ENCODE data around the gene OSBPL10. TPM values are rescaled to one million over a fixed set of nuclear protein-coding genes. Genes with fewer than 3 reads are reported as not detected.
"Not testable (repeated sequence)": the region's sequence is repeated elsewhere in the genome, so short reads cannot be mapped to it uniquely, and the experiment has no call there.

Gene OSBPL10
- total RNA-seq, 4 donors from 2014 or later: 12.5 to 38.3 (median 22.7) TPM

- no peaks in the 10 kb centered on the region for H3K9me3 ChIP-seq
- no peaks in the 10 kb centered on the region for H3K36me3 ChIP-seq
- WGBS: 68% methylated on average over 7 of the region's 7 CpGs
- H3K4me1 ChIP-seq: no peaks in the 10 kb centered on the region
- no peak overlapping the region for H3K4me3 ChIP-seq
- TF ChIP-seq POLR2A (IDR thresholded peaks at IDR 0.05) (no peak), POLR2AphosphoS5 (IDR thresholded peaks at IDR 0.05) (no peak), EP300 (IDR thresholded peaks at IDR 0.05) (no peak), CTCF (IDR thresholded peaks at IDR 0.05) (no peak)
- H3K27me3 ChIP-seq: no peaks in the 10 kb centered on the region
- DNase-seq (ENCODE audit: low spot score in 2 of 2): no peak
- no peak overlapping the region for H3K27ac ChIP-seq
Measured at GRCh38 chr3:32021155-32021554, 40.1 kb upstream of the OSBPL10 start.

GRCh38 chr3:32018757-32019564, 37.9 kb upstream of the OSBPL10 start:
- Histone ChIP-seq H3K27me3 (no peaks in the 10 kb centered on the region), H3K4me3 (no peak overlapping the region), H3K9me3 (no peaks in the 10 kb centered on the region), H3K27ac (no peak overlapping the region), H3K36me3 (no peaks in the 10 kb centered on the region), H3K4me1 (no peaks in the 10 kb centered on the region)
- WGBS: 48% methylated on average over 5 of the region's 5 CpGs
- TF ChIP-seq CTCF (IDR thresholded peaks at IDR 0.05) (peak; percentile 64 to 69), POLR2A (IDR thresholded peaks at IDR 0.05) (no peak)
- no peak for DNase-seq (ENCODE audit: low spot score in 2 of 2)

GRCh38 chr3:32017286-32017685, 36.2 kb upstream of the OSBPL10 start:
- H3K4me1 ChIP-seq: no peaks in the 10 kb centered on the region
- no peak overlapping the region for H3K4me3 ChIP-seq
- no peak overlapping the region for H3K27ac ChIP-seq
- WGBS: 93% methylated on average over 3 of the region's 3 CpGs
- H3K9me3 ChIP-seq: no peaks in the 10 kb centered on the region
- DNase-seq (ENCODE audit: low spot score in 2 of 2): no peak
- TF ChIP-seq POLR2AphosphoS5 (IDR thresholded peaks at IDR 0.05) (no peak), EP300 (IDR thresholded peaks at IDR 0.05) (no peak), POLR2A (IDR thresholded peaks at IDR 0.05) (no peak), CTCF (IDR thresholded peaks at IDR 0.05) (no peak)
- H3K36me3 ChIP-seq: no peaks in the 10 kb centered on the region
- no peaks in the 10 kb centered on the region for H3K27me3 ChIP-seq

GRCh38 chr3:32015638-32016037, 34.6 kb upstream of the OSBPL10 start:
- 92% methylated on average over 3 of the region's 3 CpGs for WGBS
- not testable (repeated sequence) for H3K27ac ChIP-seq; H3K4me1 ChIP-seq; H3K27me3 ChIP-seq; DNase-seq (ENCODE audit: low spot score in 2 of 2); H3K36me3 ChIP-seq; H3K4me3 ChIP-seq; H3K9me3 ChIP-seq

- not testable (repeated sequence) for H3K4me1 ChIP-seq; H3K9me3 ChIP-seq; H3K27ac ChIP-seq; H3K27me3 ChIP-seq; H3K4me3 ChIP-seq; H3K36me3 ChIP-seq; DNase-seq (ENCODE audit: low spot score in 2 of 2)
- WGBS: 95% methylated on average over 4 of the region's 7 CpGs
Measured at GRCh38 chr3:32010699-32011098, 29.6 kb upstream of the OSBPL10 start.

GRCh38 chr3:32009957-32010356, 28.9 kb upstream of the OSBPL10 start:
- no peaks in the 10 kb centered on the region for H3K27me3 ChIP-seq
- H3K36me3 ChIP-seq: no peaks in the 10 kb centered on the region
- 78% methylated on average over 2 of the region's 2 CpGs for WGBS
- no peak overlapping the region for H3K27ac ChIP-seq
- no peak for DNase-seq (ENCODE audit: low spot score in 2 of 2)
- H3K4me1 ChIP-seq: no peaks in the 10 kb centered on the region
- TF ChIP-seq CTCF (IDR thresholded peaks at IDR 0.05) (no peak), EP300 (IDR thresholded peaks at IDR 0.05) (no peak), POLR2AphosphoS5 (IDR thresholded peaks at IDR 0.05) (no peak), POLR2A (IDR thresholded peaks at IDR 0.05) (no peak)
- no peaks in the 10 kb centered on the region for H3K9me3 ChIP-seq
- no peak overlapping the region for H3K4me3 ChIP-seq
